ENCODE measurements around the gene FAM114A1. TPM values are rescaled to one million over a fixed set of nuclear protein-coding genes. Genes with fewer than 3 reads are reported as not detected.
"Not testable (repeated sequence)": the region's sequence is repeated elsewhere in the genome, so short reads cannot be mapped to it uniquely, and the experiment has no call there.

The FAM114A1 gene
- total RNA-seq, 1 experiment from 2014 or later: 55.9 TPM

DNA sequence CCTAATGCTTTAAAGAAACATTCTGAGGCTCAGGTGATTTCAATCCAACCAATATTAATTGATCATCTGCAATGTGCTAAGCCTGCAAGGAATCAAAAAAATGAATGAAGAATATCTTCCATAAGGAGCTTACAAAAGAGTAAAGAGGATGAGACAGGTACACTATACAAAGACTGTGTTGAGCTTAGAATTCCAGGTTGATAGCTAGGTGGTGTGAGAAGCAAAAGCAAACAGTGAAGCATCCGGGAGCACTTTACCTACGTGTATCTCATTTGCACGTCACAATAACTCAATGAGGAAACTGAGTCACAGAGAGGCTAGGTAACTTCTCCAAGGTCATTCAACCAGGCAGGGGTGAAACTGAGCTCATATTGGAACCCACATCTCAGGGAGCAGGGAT lies 37.1 kb downstream of the FAM114A1 start:
- Histone ChIP-seq H3K27me3 (no peaks in the 10 kb centered on the region), H3K36me3 (peaks cover 39% of the 10 kb centered on the region), H3K4me3 (no peak overlapping the region), H3K27ac (no peak overlapping the region), H3K4me1 (no peaks in the 10 kb centered on the region), H3K9me3 (replicated peaks) (no peaks in the 10 kb centered on the region)
- DNase-seq: no peak

DNA sequence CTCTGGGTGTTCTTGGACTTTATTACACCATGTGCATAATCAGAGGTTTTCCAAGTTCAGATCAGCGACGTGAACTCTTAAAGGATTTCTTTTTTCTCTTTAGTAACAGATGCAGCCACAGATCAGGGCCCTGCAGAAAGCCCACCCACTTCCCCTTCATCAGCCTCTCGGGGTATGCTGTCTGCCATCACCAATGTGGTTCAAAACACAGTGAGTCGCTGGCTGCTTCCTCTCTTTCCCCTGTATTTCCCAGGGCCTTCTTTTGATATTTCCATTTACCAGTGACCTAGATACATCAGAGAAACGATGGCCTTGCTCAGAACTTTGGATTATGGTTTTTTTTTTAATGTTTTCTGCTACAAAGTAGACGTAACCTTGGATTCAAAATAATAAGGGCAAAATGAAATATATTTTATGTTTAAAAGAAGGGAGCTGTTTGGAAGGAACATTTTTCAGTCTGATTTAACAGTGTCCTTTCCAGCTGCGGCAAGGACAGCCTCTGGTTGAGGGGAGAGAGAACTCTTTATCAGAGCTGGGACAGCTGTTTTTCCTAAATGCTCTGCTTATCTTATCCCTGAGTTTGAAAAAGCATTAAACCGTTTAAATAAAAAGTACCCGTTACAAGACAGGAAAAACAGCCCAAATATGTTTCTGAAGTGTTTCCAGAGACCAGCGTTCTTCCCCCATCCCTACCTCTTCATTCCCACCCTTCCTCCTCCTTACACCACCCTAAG lies 38.2 kb downstream of the FAM114A1 start:
- Histone ChIP-seq H3K27ac (no peak overlapping the region), H3K4me3 (no peak overlapping the region), H3K9me3 (replicated peaks) (no peaks in the 10 kb centered on the region), H3K36me3 (peaks cover 44% of the 10 kb centered on the region), H3K4me1 (no peaks in the 10 kb centered on the region), H3K27me3 (no peaks in the 10 kb centered on the region)
- no peak for DNase-seq

DNA sequence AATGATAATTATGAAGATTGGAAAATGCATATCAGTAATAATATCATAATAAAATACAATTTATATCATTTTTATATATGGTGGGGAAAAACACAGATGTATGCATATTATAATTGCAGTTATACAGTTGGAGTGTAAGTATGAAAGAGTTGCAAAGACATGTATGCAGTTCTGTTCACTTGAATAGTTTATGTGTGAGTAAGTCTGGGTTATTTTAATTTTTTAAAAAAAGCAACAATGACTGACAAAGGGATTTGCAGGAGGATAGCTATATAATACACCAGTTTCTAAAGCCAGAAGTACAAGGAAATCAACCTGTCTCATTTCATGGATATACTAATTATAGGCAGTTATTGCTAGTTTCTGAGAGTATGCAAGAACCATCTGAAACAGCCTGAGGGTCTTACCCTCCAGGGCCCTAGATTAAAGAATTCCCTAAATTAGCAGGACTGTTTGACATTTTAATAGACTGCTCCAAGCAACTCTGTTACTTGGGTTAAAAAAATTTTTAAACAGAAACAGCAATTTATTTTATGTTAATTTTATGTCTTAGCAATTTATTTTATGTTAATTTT lies 40.2 kb downstream of the FAM114A1 start:
- Histone ChIP-seq H3K4me1 (no peaks in the 10 kb centered on the region), H3K27ac (no peak overlapping the region), H3K27me3 (no peaks in the 10 kb centered on the region), H3K4me3 (no peak overlapping the region), H3K36me3 (peaks cover 42% of the 10 kb centered on the region), H3K9me3 (replicated peaks) (no peaks in the 10 kb centered on the region)
- DNase-seq: no peak

DNA sequence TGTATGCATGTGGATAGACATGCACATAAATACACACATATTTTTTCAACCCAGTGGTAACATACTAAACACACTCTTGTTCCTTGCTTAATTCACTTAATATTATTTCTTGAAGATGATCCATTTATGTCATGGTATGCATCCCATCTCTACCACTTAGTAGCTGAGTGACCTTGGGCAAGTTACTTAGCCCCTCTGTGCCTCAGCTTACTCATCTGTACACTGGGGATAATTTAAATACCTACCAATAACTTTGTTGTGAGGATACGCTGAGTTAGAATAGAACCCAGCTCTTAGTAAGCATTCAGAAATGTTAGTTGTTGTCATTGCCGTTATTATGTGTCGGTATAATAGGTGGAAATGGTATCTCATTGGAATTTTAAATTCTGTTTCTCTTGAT lies 41.4 kb downstream of the FAM114A1 start:
- Histone ChIP-seq H3K27ac (no peak overlapping the region), H3K4me1 (no peaks in the 10 kb centered on the region), H3K36me3 (peaks cover 50% of the 10 kb centered on the region), H3K9me3 (replicated peaks) (no peaks in the 10 kb centered on the region), H3K27me3 (no peaks in the 10 kb centered on the region), H3K4me3 (no peak overlapping the region)
- no peak for DNase-seq

DNA sequence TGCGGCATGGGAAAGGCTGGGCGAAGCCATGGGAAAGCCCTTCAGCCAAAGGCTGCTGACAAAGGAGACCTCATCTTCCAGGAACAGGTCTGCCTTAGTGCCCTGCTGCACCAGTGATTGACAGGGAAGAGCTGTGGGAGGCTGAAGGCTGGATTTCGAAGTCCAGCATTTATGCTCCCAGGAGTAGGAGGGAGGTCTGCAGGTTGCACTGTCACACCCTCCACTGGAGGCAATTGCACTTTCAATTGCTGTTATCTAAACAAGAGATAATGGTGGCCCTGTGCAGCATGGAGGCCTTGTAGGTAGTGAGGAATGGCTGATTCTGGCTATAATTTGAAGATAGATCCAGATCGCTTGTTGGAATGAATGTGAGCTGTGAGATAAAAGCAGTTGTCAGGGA lies 43.7 kb downstream of the FAM114A1 start:
- DNase-seq: no peak
- Histone ChIP-seq H3K9me3 (replicated peaks) (no peaks in the 10 kb centered on the region), H3K27me3 (no peaks in the 10 kb centered on the region), H3K36me3 (peaks cover 62% of the 10 kb centered on the region), H3K4me1 (no peaks in the 10 kb centered on the region), H3K4me3 (no peak overlapping the region), H3K27ac (no peak overlapping the region)

DNA sequence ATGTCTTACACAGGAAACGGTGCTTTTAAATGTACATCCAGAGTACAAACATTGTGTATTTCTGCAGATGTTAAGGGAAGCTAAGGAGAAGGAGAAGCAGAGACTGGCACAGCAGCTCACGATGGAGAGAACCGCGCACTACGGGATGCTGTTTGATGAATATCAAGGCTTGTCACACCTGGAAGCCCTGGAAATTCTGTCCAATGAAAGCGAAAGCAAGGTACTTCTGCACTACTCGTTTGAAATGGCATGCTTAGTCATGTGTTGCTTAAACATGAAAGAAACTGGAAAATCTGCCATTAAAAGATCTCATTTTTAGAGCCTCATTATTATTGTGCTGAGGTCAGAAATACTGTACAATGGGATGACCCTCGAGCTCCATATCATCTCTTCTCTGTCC lies 47.2 kb downstream of the FAM114A1 start:
- no peak overlapping the region for H3K4me3 ChIP-seq
- H3K9me3 ChIP-seq (replicated peaks): no peaks in the 10 kb centered on the region
- DNase-seq: no peak
- H3K36me3 ChIP-seq: peaks cover 54% of the 10 kb centered on the region
- no peak overlapping the region for H3K27ac ChIP-seq
- no peaks in the 10 kb centered on the region for H3K27me3 ChIP-seq
- no peaks in the 10 kb centered on the region for H3K4me1 ChIP-seq

- H3K4me1 ChIP-seq; H3K4me3 ChIP-seq; H3K27ac ChIP-seq; H3K27me3 ChIP-seq; DNase-seq; H3K9me3 ChIP-seq (replicated peaks): not testable (repeated sequence)
- H3K36me3 ChIP-seq: peaks cover 46% of the 10 kb centered on the region
These were observed 48.7 kb downstream of the FAM114A1 start for GRCh38 chr4:38916267-38916666.

DNA sequence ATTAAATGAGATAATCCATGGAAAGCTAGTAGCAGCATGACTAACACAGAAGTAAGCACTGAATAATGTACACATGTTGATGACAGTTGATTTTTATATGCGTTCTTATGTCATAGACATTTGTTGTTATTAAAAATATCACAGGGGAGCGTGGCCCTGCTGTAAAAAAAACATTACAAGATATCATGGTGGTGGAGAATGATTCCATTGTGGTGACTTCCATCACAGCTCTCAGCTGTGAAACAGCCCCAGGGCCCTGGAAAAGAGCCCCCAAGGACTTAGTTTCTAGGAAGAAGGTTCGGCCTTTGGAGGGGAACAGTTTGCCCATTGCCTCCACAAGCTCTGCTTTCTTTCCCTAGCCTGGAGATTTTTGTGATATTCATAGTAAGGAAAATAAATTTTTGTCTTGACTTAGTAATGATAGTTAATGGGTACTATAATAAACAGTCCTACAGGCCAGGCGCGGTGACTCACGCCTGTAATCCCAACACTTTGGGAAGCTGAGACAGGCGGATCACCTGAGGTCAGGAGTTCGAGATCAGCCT lies 49.9 kb downstream of the FAM114A1 start:
- no peak overlapping the region for H3K4me3 ChIP-seq
- H3K27me3 ChIP-seq: no peaks in the 10 kb centered on the region
- H3K9me3 ChIP-seq (replicated peaks): no peaks in the 10 kb centered on the region
- peaks cover 46% of the 10 kb centered on the region for H3K36me3 ChIP-seq
- DNase-seq: no peak
- no peaks in the 10 kb centered on the region for H3K4me1 ChIP-seq
- H3K27ac ChIP-seq: no peak overlapping the region

GRCh38 chr4:38919494-38919893 lies 51.9 kb downstream of the FAM114A1 start:
- H3K27me3 ChIP-seq: no peaks in the 10 kb centered on the region
- no peaks in the 10 kb centered on the region for H3K9me3 ChIP-seq (replicated peaks)
- no peak overlapping the region for H3K4me3 ChIP-seq
- no peak for DNase-seq
- H3K4me1 ChIP-seq: no peaks in the 10 kb centered on the region
- no peak overlapping the region for H3K27ac ChIP-seq
- peaks cover 40% of the 10 kb centered on the region for H3K36me3 ChIP-seq

- Histone ChIP-seq H3K36me3 (peaks cover 36% of the 10 kb centered on the region), H3K27ac (no peak overlapping the region), H3K27me3 (no peaks in the 10 kb centered on the region), H3K9me3 (replicated peaks) (no peaks in the 10 kb centered on the region), H3K4me1 (no peaks in the 10 kb centered on the region), H3K4me3 (no peak overlapping the region)
- DNase-seq: no peak
These were observed 52.6 kb downstream of the FAM114A1 start for GRCh38 chr4:38920186-38920585.

DNA sequence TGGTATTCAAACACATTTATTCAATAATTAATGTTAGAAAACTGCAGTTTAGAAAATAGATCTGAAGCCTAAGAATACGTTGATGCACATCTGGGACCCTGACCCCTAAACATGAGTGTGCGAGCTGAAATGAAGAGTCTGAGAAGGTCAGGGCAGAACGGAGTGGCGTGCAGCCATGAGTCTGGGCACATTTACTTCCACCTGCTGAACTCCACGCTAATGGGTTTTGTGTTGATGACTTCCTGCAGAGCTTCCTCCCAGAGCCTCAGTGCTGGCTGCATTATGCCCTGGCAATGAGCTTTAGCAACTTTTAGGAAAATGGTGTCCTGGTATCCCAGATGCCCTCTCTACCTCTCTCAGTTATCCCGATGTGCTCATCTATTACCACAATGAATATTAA lies 53.1 kb downstream of the FAM114A1 start:
- H3K36me3 ChIP-seq: peaks cover 31% of the 10 kb centered on the region

GRCh38 chr4:38921151-38921550 lies 53.5 kb downstream of the FAM114A1 start:
- Histone ChIP-seq H3K4me1 (no peaks in the 10 kb centered on the region), H3K27me3 (no peaks in the 10 kb centered on the region), H3K36me3 (peaks cover 26% of the 10 kb centered on the region), H3K9me3 (replicated peaks) (no peaks in the 10 kb centered on the region), H3K4me3 (no peak overlapping the region), H3K27ac (no peak overlapping the region)
- no peak for DNase-seq

More for the DNA sequence above, 53.1 kb downstream of the FAM114A1 start:
- H3K4me1 ChIP-seq: no peaks in the 10 kb centered on the region
- H3K27ac ChIP-seq: no peak overlapping the region
- no peak overlapping the region for H3K4me3 ChIP-seq
- no peak for DNase-seq
- no peaks in the 10 kb centered on the region for H3K27me3 ChIP-seq
- H3K9me3 ChIP-seq (replicated peaks): no peaks in the 10 kb centered on the region

- H3K9me3 ChIP-seq (replicated peaks): no peaks in the 10 kb centered on the region
- no peaks in the 10 kb centered on the region for H3K27me3 ChIP-seq
- DNase-seq: no peak
- H3K27ac ChIP-seq: no peak overlapping the region
- H3K4me3 ChIP-seq: no peak overlapping the region
- H3K4me1 ChIP-seq: no peaks in the 10 kb centered on the region
- peaks cover 20% of the 10 kb centered on the region; the same call in 1 of the 2 replicates for H3K36me3 ChIP-seq
These were observed 56.1 kb downstream of the FAM114A1 start for GRCh38 chr4:38923746-38924145.

DNA sequence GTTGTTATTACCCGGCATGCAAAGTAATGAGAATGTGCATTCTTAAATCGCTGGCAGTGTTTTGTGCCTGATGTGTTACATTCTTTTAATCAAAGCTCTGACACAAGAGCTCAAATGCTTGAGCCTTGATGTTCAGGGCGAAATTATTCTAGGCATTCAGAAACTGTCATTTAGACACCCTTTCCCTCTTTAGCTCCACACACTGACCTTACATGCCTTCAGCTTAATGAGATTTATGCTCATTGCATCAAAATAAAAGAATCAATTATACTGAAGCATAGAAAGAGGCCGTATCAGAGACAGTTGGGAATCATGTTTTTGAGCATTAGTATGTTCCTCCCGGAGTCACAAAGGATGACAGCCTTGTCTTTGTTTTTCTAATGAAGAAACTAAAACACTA lies 56.7 kb downstream of the FAM114A1 start:
- H3K9me3 ChIP-seq (replicated peaks): no peaks in the 10 kb centered on the region
- peaks cover 23% of the 10 kb centered on the region; the same call in 1 of the 2 replicates for H3K36me3 ChIP-seq
- no peaks in the 10 kb centered on the region for H3K4me1 ChIP-seq
- H3K27me3 ChIP-seq: no peaks in the 10 kb centered on the region
- no peak overlapping the region for H3K27ac ChIP-seq
- DNase-seq: no peak
- H3K4me3 ChIP-seq: no peak overlapping the region

GRCh38 chr4:38925492-38926413 lies 58.1 kb downstream of the FAM114A1 start:
- Histone ChIP-seq H3K4me3 (no peak overlapping the region), H3K9me3 (replicated peaks) (no peaks in the 10 kb centered on the region), H3K36me3 (peaks cover 26% of the 10 kb centered on the region; the same call in 1 of the 2 replicates), H3K4me1 (no peaks in the 10 kb centered on the region), H3K27ac (no peak overlapping the region), H3K27me3 (no peaks in the 10 kb centered on the region)
- peak in 1 of 2 experiments; percentile 31 for DNase-seq
